PC-3 (cell line): ENCODE measurements around the gene NPEPL1. TPM values are rescaled to one million over a fixed set of nuclear protein-coding genes. Genes with fewer than 3 reads are reported as not detected.

Experiments
- ATAC-seq: fragments of 200-7000 bp; cut with Tn5 transposase; 2 replicates; pipeline ENCODE4 v1.9.1; 2020; ENCODE audit warnings: mild to moderate bottlenecking, moderate library complexity
- BruUV-seq: library from RNA; stranded (reverse); fragments of 400-500 nt; replicated peaks from 2 replicates; lab custom pipeline; 2021; lab: Mats Ljungman, UMichigan
- CTCF ChIA-PET: fragments of 300-600 bp; sonication (Branson Sonifier 250); formaldehyde crosslinking; loops from one replicate; lab custom pipeline; 2022; ENCODE audit warnings: antibody characterized with exemption; lab: Charles Lee
- POLR2A ChIA-PET: fragments of 300-600 bp; sonication (Branson Sonifier 250); formaldehyde crosslinking; loops from one replicate; lab custom pipeline; 2022; ENCODE audit warnings: antibody characterized with exemption; ENCODE audit not compliant: unreplicated experiment; lab: Charles Lee
- DNase-seq: peaks from one replicate; pipeline ENCODE4 v3.0.0-alpha.2; 2015
- H2AFZ ChIP-seq: fragments of 300-600 bp; sonication (generic); 2 replicates; pipeline ENCODE4 v1.6.0; 2016; ENCODE audit warnings: antibody characterized with exemption, low read length
- H3F3A ChIP-seq: fragments of 300-600 bp; sonication (generic); one replicate; pipeline ENCODE4 v1.6.0; 2017; ENCODE audit warnings: antibody characterized with exemption, low read length, control low read depth, mild to moderate bottlenecking; ENCODE audit not compliant: unreplicated experiment
- H3K27ac ChIP-seq: fragments of 300-600 bp; sonication (generic); 2 replicates; pipeline ENCODE4 v1.5.1; 2016; ENCODE audit warnings: mild to moderate bottlenecking, low read length
- H3K27me3 ChIP-seq: fragments of 300-600 bp; sonication (generic); 2 replicates; pipeline ENCODE4 v1.6.1; 2016; ENCODE audit warnings: low read length, mixed read lengths
- H3K36me3 ChIP-seq: fragments of 300-600 bp; sonication (generic); 2 replicates; pipeline ENCODE4 v1.6.1; 2016; ENCODE audit warnings: low read depth, mixed run types, low read length, mixed read lengths
- H3K4me1 ChIP-seq: fragments of 300-600 bp; sonication (generic); 2 replicates; pipeline ENCODE4 v1.5.1; 2016; ENCODE audit warnings: low read length; ENCODE audit not compliant: insufficient read depth
- H3K4me2 ChIP-seq: fragments of 300-600 bp; sonication (generic); 2 replicates; pipeline ENCODE4 v1.6.0; 2016; ENCODE audit warnings: low read length
- H3K4me3 ChIP-seq: fragments of 300-600 bp; sonication (generic); 2 replicates; pipeline ENCODE4 v1.5.1; 2016; ENCODE audit warnings: mild to moderate bottlenecking, low read length, mixed read lengths
- H3K79me2 ChIP-seq: fragments of 300-600 bp; sonication (generic); 2 replicates; pipeline ENCODE4 v1.6.1; 2017; ENCODE audit warnings: low read length, mixed read lengths
- H3K9ac ChIP-seq: fragments of 300-600 bp; sonication (generic); 2 replicates; pipeline ENCODE4 v1.6.0; 2016; ENCODE audit warnings: mild to moderate bottlenecking, low read length
- H3K9me2 ChIP-seq: fragments of 300-600 bp; sonication (generic); replicated peaks from 2 replicates; pipeline ENCODE4 v1.6.1; 2016; ENCODE audit warnings: mixed run types, low read length, mixed read lengths
- H3K9me3 ChIP-seq: fragments of 300-600 bp; sonication (generic); 2 replicates; pipeline ENCODE4 v1.6.1; 2016; ENCODE audit warnings: low read length, mixed read lengths
- H4K20me1 ChIP-seq: fragments of 300-600 bp; sonication (generic); 2 replicates; pipeline ENCODE4 v1.6.1; 2016; ENCODE audit warnings: low read length, mixed read lengths
- CTCF ChIP-seq: fragments of 300-600 bp; sonication (generic); conservative IDR thresholded peaks from 2 replicates; pipeline ENCODE4 v1.5.1; 2017; ENCODE audit warnings: antibody characterized with exemption, low read depth, mild to moderate bottlenecking, low read length
- EZH2 ChIP-seq: fragments of 300-600 bp; sonication (generic); IDR thresholded peaks from one replicate; pipeline ENCODE4 v1.6.1; 2017; ENCODE audit warnings: antibody characterized with exemption, mild to moderate bottlenecking, low read length; ENCODE audit not compliant: unreplicated experiment
- EZH2phosphoT487 ChIP-seq: fragments of 300-600 bp; sonication (generic); IDR thresholded peaks from 2 replicates; pipeline ENCODE4 v1.6.1; 2018; ENCODE audit warnings: mild to moderate bottlenecking, antibody characterized with exemption, low read length, borderline replicate concordance
- intact Hi-C: fragments of 100-400 bp; cut with micrococcal nuclease; formaldehyde crosslinking; loops from 2 replicates; pipeline ENCODE4 v1.9.0; 2023
- total RNA-seq: library from RNA; depleted of rRNA; stranded (reverse); fragments of >200 nt; gene quantifications from 2 replicates; pipeline ENCODE4 v1.2.3, GENCODE V29; 2014

NPEPL1 gene
- total RNA-seq, 1 experiment from 2014 or later: 49.7 TPM

GRCh38 chr20:58688840-58689239, 3.8 kb upstream of the NPEPL1 start:
- CTCF ChIA-PET: no interaction called here

GRCh38 chr20:58690396-58691135, 2.0 kb upstream of the NPEPL1 start:
- no peaks in the 10 kb centered on the region for H3K9me2 ChIP-seq
- TF ChIP-seq EZH2 (no peak), EZH2phosphoT487 (no peak)
- H3K4me1 ChIP-seq: peaks cover 17% of the 10 kb centered on the region
- no peak overlapping the region for H2AFZ ChIP-seq
- no TSS peak for BruUV-seq
- CTCF ChIA-PET: interaction anchor here (0.5 kb wide), 1 partner anchor 40 kb away, joined by 6 read pairs; no protein-coding TSS in a partner anchor
- DNase-seq: no peak
- H4K20me1 ChIP-seq: no peaks in the 10 kb centered on the region
- H3K9me3 ChIP-seq: no peaks in the 10 kb centered on the region
- H3K4me3 ChIP-seq: no peak overlapping the region
- H3K27ac ChIP-seq: no peak overlapping the region
- H3K79me2 ChIP-seq: peaks cover 17% of the 10 kb centered on the region
- H3K9ac ChIP-seq: no peak overlapping the region
- ATAC-seq: no peak
- POLR2A ChIA-PET: interaction anchor here (0.6 kb wide), 1 partner anchor 39 kb away, joined by 10 read pairs; the partner anchor contains the start of gene STX16
- intact Hi-C loops: loop anchor here (2.0 kb wide), 1 partner anchor 38 kb away; no protein-coding TSS in a partner anchor
- H3K4me2 ChIP-seq: no peak overlapping the region
- peaks cover 10% of the 10 kb centered on the region for H3F3A ChIP-seq
- no peaks in the 10 kb centered on the region for H3K27me3 ChIP-seq
- no peaks in the 10 kb centered on the region for H3K36me3 ChIP-seq

More at GRCh38 chr20:58688840-58689239, 3.8 kb upstream of the NPEPL1 start:
- POLR2A ChIA-PET: no interaction called here
- no peak for TF ChIP-seq EZH2phosphoT487
- TF ChIP-seq EZH2: no peak
- TF ChIP-seq CTCF: no peak
- H3K79me2 ChIP-seq: peaks cover 7% of the 10 kb centered on the region
- DNase-seq (no peak), ATAC-seq (no peak)
- no peaks in the 10 kb centered on the region for H3K9me3 ChIP-seq
- no peak overlapping the region for H3K4me3 ChIP-seq
- no peak overlapping the region for H3K27ac ChIP-seq
- no peaks in the 10 kb centered on the region for H3K9me2 ChIP-seq
- H2AFZ ChIP-seq: no peak overlapping the region
- H3F3A ChIP-seq: peaks cover 10% of the 10 kb centered on the region
- BruUV-seq: no TSS peak
- H3K27me3 ChIP-seq: no peaks in the 10 kb centered on the region
- H4K20me1 ChIP-seq: no peaks in the 10 kb centered on the region
- no peak overlapping the region for H3K9ac ChIP-seq
- intact Hi-C loops: no loop called here
- H3K4me2 ChIP-seq: no peak overlapping the region
- peaks cover 8% of the 10 kb centered on the region for H3K4me1 ChIP-seq
- H3K36me3 ChIP-seq: no peaks in the 10 kb centered on the region

DNA sequence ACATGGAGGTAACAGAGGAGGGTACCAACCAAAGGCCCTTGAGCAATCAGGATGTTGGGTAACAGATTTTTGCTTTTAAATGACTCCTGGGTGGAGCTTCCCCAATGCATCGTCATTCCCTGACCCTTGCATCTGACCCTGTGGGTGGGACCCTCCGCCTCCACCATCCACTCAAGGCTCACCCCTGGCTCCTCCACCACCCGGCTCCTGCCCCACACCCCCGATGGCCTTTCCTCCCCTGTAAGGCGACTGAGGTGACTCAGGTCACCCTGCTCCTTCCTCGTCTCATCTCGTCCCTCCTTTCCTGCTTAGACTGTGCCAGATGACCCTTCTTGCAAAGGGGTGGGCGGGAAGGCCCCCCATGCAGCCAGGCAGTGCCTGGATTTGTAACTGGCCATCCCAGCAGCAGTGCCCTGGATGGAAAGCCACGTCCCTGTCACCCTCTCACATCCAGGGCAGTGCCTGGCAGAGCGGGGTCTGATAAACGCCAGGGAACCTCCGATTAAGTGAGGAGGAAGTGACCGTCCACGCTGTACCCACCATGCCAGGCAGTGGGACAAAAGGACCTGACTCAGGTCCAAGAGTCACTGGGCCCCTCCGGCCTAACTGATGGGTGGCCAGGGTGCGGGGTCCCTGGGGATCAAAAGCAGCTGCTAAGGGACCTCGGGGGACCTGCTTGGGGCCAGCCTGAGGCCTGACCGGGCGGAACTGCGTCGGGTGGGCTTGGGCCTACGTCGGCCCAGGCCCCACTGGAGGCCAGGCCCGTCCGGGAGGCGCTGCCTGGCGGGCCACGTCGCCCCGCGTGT, 624 bp upstream of the NPEPL1 start:
- Histone ChIP-seq H2AFZ (peak overlapping the region; percentile 65), H3K4me3 (no peak overlapping the region), H3K4me2 (no peak overlapping the region), H3K27me3 (no peaks in the 10 kb centered on the region), H3K36me3 (peaks cover 6% of the 10 kb centered on the region; the same call in 1 of the 2 replicates), H3K79me2 (peaks cover 17% of the 10 kb centered on the region), H3K9me2 (no peaks in the 10 kb centered on the region), H3K27ac (no peak overlapping the region), H4K20me1 (no peaks in the 10 kb centered on the region), H3K9ac (peak overlapping the region; percentile 50), H3K4me1 (peaks cover 17% of the 10 kb centered on the region), H3K9me3 (no peaks in the 10 kb centered on the region), H3F3A (peaks cover 10% of the 10 kb centered on the region)
- DNase-seq: no peak
- POLR2A ChIA-PET: no interaction called here
- TF ChIP-seq CTCF (no peak), EZH2 (no peak), EZH2phosphoT487 (no peak)
- ATAC-seq: no peak
- BruUV-seq: no TSS peak
- CTCF ChIA-PET: no interaction called here
- intact Hi-C loops: loop anchor here (2.0 kb wide), 2 partner anchors 39 to 211 kb away; no protein-coding TSS in a partner anchor
